ENCODE measurements around the gene COL4A3.

COL4A3 gene

DNA sequence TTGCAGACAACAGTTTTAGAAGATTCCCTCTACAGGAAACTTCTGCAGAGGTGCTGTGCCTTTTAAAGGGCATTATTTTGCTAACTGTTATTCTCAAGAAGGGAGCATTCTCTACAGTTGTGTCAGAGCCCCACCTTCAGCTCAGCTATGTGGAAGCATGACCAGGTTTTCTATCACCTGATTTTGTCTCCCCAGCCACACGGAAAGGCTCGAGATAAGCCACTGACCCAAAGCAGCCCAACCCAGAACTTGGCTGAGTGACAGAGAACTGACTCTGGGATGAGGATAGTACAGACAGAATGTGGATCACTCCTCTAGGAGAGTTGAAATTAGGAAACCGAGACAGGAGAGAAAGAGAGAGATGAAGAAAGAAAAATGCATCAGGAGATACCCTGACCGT is 11.1 kb upstream of the COL4A3 start:
- no peak for ATAC-seq
- no peak for TF ChIP-seq GLIS3 (CRISPR knock-in tag; IDR thresholded peaks at IDR 0.05)
- TF ChIP-seq PPARA (CRISPR knock-in tag; IDR thresholded peaks at IDR 0.05; ENCODE audit: borderline replicate concordance) = no peak
- TF ChIP-seq ZC3H10 (CRISPR knock-in tag; IDR thresholded peaks at IDR 0.05) = no peak

DNA sequence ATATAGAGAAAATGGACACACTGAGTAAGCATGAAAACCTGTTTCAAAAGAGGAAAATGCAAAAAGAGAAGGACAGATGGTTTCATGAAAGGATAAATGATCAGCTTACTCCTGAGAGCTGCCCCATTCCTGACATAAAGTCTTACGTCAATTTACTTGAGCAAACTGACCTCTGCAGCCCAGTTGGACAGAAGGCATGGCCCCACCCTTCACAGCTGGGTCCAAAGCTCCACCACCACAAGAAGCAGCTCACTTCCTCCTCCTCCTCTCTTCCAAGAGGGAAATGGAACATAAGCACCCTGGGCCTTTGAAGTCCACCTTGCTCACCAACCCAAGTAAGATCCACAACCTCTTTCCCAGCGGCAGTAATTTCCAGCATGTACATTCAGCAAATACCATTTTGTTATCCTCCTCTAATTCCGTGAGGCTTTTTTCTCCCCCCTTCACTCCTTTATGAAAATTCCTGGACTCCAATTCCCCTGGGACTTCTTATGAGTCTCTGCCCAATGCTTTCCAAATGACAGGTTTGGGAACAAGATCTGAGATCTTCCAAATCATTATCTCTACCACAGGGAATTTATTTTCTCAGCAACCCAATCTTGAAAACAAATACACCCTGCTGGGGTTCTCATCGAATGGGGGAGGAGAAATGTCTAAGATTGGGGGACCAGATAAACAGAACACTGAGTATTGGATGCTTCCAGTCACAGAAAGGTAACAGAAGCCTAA is 10.5 kb upstream of the COL4A3 start:
- no peak for ATAC-seq

DNA sequence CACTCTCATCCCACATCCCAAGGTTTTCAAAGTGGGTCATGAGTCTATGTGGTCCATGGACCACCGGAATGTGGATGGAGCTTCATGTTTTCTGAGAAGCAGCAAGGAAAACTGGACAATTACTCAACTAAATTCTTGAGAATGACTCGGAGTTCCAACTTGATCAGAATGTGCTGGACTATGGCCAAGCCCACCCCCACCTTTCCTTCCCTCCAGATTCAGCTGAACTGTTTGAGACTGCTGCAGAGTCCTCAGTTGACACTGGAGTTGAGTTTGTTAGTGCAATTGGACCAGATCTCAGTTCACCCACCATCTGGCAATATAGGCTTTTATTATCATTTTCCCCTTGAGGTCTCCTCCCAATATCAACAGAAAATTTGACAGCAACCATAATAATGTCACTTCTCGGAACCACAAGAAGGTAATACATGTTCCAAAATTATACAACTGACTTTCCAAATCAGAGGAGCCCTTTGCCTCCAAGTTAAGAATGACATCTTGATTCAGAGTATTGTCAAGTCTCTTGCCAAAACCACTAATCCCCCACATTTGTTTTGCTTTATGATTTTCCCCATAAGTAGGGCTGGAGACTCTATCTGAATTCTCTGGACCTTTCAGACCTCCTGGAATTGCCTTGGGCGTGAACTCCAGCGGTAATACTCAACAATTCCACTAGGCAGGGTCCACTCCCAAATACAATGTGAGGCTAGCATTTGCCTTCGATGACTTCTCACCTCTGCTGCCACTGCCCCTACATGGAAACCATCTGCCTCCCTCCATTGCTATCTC is 9.2 kb upstream of the COL4A3 start:
- TF ChIP-seq, protein P1, sequence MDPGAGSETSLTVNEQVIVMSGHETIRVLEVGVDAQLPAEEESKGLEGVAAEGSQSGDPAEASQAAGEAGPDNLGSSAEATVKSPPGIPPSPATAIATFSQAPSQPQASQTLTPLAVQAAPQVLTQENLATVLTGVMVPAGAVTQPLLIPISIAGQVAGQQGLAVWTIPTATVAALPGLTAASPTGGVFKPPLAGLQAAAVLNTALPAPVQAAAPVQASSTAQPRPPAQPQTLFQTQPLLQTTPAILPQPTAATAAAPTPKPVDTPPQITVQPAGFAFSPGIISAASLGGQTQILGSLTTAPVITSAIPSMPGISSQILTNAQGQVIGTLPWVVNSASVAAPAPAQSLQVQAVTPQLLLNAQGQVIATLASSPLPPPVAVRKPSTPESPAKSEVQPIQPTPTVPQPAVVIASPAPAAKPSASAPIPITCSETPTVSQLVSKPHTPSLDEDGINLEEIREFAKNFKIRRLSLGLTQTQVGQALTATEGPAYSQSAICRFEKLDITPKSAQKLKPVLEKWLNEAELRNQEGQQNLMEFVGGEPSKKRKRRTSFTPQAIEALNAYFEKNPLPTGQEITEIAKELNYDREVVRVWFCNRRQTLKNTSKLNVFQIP (CRISPR knock-in tag; IDR thresholded peaks at IDR 0.05; ENCODE audit: borderline replicate concordance, low read depth) = no peak
- TF ChIP-seq BACH2 (CRISPR knock-in tag; IDR thresholded peaks at IDR 0.05; ENCODE audit: borderline replicate concordance) (no peak), ISL1 (CRISPR knock-in tag; IDR thresholded peaks at IDR 0.05) (no peak), CSDC2 (CRISPR knock-in tag; IDR thresholded peaks at IDR 0.05) (no peak), ESRRG (CRISPR knock-in tag; IDR thresholded peaks at IDR 0.05) (no peak), ZNF8 (CRISPR knock-in tag; IDR thresholded peaks at IDR 0.05) (no peak), TCF4 (CRISPR knock-in tag; IDR thresholded peaks at IDR 0.05; ENCODE audit: borderline replicate concordance) (no peak), ZNF70 (CRISPR knock-in tag; IDR thresholded peaks at IDR 0.05) (no peak), SNAI2 (CRISPR knock-in tag; IDR thresholded peaks at IDR 0.05) (no peak), RARB (CRISPR knock-in tag; IDR thresholded peaks at IDR 0.05) (no peak), OSR1 (CRISPR knock-in tag; IDR thresholded peaks at IDR 0.05) (no peak)
- TF ChIP-seq, protein P2, sequence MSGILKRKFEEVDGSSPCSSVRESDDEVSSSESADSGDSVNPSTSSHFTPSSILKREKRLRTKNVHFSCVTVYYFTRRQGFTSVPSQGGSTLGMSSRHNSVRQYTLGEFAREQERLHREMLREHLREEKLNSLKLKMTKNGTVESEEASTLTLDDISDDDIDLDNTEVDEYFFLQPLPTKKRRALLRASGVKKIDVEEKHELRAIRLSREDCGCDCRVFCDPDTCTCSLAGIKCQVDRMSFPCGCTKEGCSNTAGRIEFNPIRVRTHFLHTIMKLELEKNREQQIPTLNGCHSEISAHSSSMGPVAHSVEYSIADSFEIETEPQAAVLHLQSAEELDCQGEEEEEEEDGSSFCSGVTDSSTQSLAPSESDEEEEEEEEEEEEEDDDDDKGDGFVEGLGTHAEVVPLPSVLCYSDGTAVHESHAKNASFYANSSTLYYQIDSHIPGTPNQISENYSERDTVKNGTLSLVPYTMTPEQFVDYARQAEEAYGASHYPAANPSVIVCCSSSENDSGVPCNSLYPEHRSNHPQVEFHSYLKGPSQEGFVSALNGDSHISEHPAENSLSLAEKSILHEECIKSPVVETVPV (CRISPR knock-in tag; IDR thresholded peaks at IDR 0.05) = no peak
- no peak for ATAC-seq

More for the DNA sequence above, 10.5 kb upstream of the COL4A3 start:
- TF ChIP-seq, protein P1 (CRISPR knock-in tag; IDR thresholded peaks at IDR 0.05; ENCODE audit: borderline replicate concordance, low read depth) = no peak
- TF ChIP-seq PPARA (CRISPR knock-in tag; IDR thresholded peaks at IDR 0.05; ENCODE audit: borderline replicate concordance) (no peak), BACH2 (CRISPR knock-in tag; IDR thresholded peaks at IDR 0.05; ENCODE audit: borderline replicate concordance) (no peak), TCF4 (CRISPR knock-in tag; IDR thresholded peaks at IDR 0.05; ENCODE audit: borderline replicate concordance) (no peak), ISL1 (CRISPR knock-in tag; IDR thresholded peaks at IDR 0.05) (no peak), RARB (CRISPR knock-in tag; IDR thresholded peaks at IDR 0.05) (no peak), ESRRG (CRISPR knock-in tag; IDR thresholded peaks at IDR 0.05) (no peak), ZNF8 (CRISPR knock-in tag; IDR thresholded peaks at IDR 0.05) (no peak), ZNF565 (CRISPR knock-in tag; conservative IDR thresholded peaks at IDR 0.05; ENCODE audit: low read depth) (no peak), ZFP30 (CRISPR knock-in tag; IDR thresholded peaks at IDR 0.05) (no peak), OSR1 (CRISPR knock-in tag; IDR thresholded peaks at IDR 0.05) (no peak), ZC3H10 (CRISPR knock-in tag; IDR thresholded peaks at IDR 0.05) (no peak), ZFP3 (CRISPR knock-in tag; IDR thresholded peaks at IDR 0.05) (no peak), SNAI2 (CRISPR knock-in tag; IDR thresholded peaks at IDR 0.05) (no peak), GLIS3 (CRISPR knock-in tag; IDR thresholded peaks at IDR 0.05) (no peak)
- TF ChIP-seq, protein P3, sequence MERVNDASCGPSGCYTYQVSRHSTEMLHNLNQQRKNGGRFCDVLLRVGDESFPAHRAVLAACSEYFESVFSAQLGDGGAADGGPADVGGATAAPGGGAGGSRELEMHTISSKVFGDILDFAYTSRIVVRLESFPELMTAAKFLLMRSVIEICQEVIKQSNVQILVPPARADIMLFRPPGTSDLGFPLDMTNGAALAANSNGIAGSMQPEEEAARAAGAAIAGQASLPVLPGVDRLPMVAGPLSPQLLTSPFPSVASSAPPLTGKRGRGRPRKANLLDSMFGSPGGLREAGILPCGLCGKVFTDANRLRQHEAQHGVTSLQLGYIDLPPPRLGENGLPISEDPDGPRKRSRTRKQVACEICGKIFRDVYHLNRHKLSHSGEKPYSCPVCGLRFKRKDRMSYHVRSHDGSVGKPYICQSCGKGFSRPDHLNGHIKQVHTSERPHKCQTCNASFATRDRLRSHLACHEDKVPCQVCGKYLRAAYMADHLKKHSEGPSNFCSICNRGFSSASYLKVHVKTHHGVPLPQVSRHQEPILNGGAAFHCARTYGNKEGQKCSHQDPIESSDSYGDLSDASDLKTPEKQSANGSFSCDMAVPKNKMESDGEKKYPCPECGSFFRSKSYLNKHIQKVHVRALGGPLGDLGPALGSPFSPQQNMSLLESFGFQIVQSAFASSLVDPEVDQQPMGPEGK (CRISPR knock-in tag; IDR thresholded peaks at IDR 0.05; ENCODE audit: borderline replicate concordance) = no peak
- TF ChIP-seq, protein P4, sequence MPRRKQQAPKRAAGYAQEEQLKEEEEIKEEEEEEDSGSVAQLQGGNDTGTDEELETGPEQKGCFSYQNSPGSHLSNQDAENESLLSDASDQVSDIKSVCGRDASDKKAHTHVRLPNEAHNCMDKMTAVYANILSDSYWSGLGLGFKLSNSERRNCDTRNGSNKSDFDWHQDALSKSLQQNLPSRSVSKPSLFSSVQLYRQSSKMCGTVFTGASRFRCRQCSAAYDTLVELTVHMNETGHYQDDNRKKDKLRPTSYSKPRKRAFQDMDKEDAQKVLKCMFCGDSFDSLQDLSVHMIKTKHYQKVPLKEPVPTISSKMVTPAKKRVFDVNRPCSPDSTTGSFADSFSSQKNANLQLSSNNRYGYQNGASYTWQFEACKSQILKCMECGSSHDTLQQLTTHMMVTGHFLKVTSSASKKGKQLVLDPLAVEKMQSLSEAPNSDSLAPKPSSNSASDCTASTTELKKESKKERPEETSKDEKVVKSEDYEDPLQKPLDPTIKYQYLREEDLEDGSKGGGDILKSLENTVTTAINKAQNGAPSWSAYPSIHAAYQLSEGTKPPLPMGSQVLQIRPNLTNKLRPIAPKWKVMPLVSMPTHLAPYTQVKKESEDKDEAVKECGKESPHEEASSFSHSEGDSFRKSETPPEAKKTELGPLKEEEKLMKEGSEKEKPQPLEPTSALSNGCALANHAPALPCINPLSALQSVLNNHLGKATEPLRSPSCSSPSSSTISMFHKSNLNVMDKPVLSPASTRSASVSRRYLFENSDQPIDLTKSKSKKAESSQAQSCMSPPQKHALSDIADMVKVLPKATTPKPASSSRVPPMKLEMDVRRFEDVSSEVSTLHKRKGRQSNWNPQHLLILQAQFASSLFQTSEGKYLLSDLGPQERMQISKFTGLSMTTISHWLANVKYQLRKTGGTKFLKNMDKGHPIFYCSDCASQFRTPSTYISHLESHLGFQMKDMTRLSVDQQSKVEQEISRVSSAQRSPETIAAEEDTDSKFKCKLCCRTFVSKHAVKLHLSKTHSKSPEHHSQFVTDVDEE (CRISPR knock-in tag; IDR thresholded peaks at IDR 0.05) = no peak
- TF ChIP-seq, protein P2 (CRISPR knock-in tag; IDR thresholded peaks at IDR 0.05) = no peak

Data from SK-N-SH treated with all-trans-retinoic acid at 6 μM for 48 hours (cell line).